Thyroid gland (tissue), 4 donors: ENCODE measurements around the gene CTDSPL.

Experiments
- CTCF ChIP-seq, 6 experiments: fragments of 200-600 bp in 3 of 6; fragments of 450-650 bp in 3 of 6; sonication (generic) in 3 of 6; IDR thresholded peaks; one replicate each; pipeline ENCODE4 v1.5.1; 2016 to 2019; ENCODE audit warnings: antibody characterized with exemption in 6 of 6, mild to moderate bottlenecking in 2 of 6, inconsistent platforms in 1 of 6, moderate library complexity in 1 of 6
- POLR2A ChIP-seq, 2 donors: fragments of 450-650 bp; IDR thresholded peaks; one replicate each; pipeline ENCODE4 v1.6.1; 2017; ENCODE audit warnings: antibody characterized with exemption in 2 of 2, mild to moderate bottlenecking in 2 of 2, moderate library complexity in 1 of 2

DNA sequence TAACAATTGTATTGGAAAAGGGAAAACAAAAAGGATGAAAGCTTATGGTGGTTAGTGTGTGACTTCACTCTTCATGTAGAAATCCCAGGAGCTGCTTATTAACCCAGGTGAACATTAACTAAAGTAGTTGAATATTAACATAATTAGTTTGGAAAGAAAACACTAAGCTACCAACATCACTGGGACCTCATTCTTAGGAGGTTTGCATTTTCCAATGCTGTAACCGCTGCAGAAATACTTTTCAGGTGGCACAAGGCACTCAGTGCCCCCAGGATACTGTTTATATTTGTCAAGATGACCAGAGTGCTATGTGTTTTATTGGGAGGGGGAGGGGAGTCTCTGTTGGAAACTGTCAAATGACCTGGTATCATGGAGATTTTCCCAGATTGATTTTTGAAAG, 103.0 kb downstream of the CTDSPL start:
- TF ChIP-seq CTCF (IDR thresholded peaks at IDR 0.05), result no peak
- no peak for TF ChIP-seq POLR2A (IDR thresholded peaks at IDR 0.05)
